NCI-H446 treated with DMSO at 0.1 percent for 48 hours (cell line): ENCODE results near the gene CFDP1.

ENCODE experiments used
- DNase-seq: peaks from one replicate; lab custom pipeline; 2025; lab: John Stamatoyannopoulos, UW

CFDP1 gene

GRCh38 chr16:75250089-75250808, 183.1 kb downstream of the CFDP1 start:
- DNase-seq, result no peak

- no peak for DNase-seq
Measured at GRCh38 chr16:75249441-75249840, 183.9 kb downstream of the CFDP1 start.

DNA sequence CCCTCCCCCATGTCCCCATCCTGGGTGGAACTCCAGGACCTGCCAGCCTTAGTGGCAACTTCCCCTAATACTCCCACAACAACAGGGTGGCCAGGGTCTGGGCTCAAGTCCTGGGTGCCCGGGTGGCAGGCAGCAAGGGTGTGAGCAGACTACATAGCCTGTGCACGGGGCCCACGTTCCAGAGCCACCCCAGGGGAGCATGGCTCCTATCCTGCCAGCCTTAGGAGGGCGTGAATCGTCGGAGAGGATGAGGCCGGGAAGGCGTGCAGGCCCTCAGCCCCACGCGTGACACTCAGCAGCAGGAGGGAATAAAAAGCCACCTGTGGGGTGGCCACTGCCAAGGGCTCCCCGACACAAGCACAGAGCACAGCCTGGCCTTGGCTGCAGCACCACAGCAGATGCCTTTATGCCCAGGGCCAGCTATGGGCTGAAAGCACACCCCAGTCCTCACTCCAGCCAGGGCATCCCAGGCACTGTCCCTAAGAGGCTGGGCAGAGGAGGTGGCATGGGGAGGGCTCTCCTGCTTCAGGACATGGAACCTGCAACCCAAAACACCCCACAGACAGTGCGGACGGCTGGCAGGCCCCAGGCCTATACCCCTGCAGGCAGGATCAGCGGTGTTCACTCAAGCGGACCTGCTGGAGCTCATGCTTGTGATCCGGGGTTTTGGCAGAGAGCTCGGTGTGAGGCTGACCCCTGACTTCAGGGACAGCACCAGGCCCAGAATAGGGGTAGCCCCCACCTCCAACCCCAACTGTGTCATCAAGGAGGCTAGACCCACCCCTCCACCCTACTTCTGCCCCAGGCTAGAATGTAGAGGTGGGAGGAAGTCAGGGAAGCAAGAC, 184.5 kb downstream of the CFDP1 start:
- DNase-seq, result no peak

GRCh38 chr16:75248142-75248535, 185.2 kb downstream of the CFDP1 start:
- DNase-seq, result no peak

- DNase-seq, result no peak
Measured at GRCh38 chr16:75247249-75247648, 186.1 kb downstream of the CFDP1 start.

GRCh38 chr16:75246504-75247205, 186.6 kb downstream of the CFDP1 start:
- no peak for DNase-seq

GRCh38 chr16:75244844-75245758, 188.2 kb downstream of the CFDP1 start:
- DNase-seq, result no peak

- no peak for DNase-seq
Measured at GRCh38 chr16:75244225-75244809, 189.0 kb downstream of the CFDP1 start.
